OCI-LY7 (cell line): Measurements from ENCODE around the gene REC8. TPM values are rescaled to one million over a fixed set of nuclear protein-coding genes. Genes with fewer than 3 reads are reported as not detected.
"Not testable (repeated sequence)": the region's sequence is repeated elsewhere in the genome, so short reads cannot be mapped to it uniquely, and the experiment has no call there.

Experiments
- BruUV-seq: library from RNA; stranded (reverse); fragments of 400-500 nt; replicated peaks from 2 replicates; lab custom pipeline; 2021; lab: Mats Ljungman, UMichigan
- CTCF ChIA-PET: fragments of 300-600 bp; sonication (Branson Sonifier 250); formaldehyde crosslinking; loops from one replicate; lab custom pipeline; 2022; ENCODE audit warnings: antibody characterized with exemption; ENCODE audit not compliant: unreplicated experiment; lab: Charles Lee
- POLR2A ChIA-PET: fragments of 300-600 bp; sonication (Branson Sonifier 250); formaldehyde crosslinking; loops from one replicate; lab custom pipeline; 2022; ENCODE audit warnings: antibody characterized with exemption; lab: Charles Lee
- DNase-seq: peaks from one replicate; pipeline ENCODE4 v3.0.0-alpha.2; 2015; ENCODE audit warnings: low spot score
- H2AFZ ChIP-seq: fragments of 200-600 bp; sonication (generic), shearing (Covaris generic); 2 replicates; pipeline ENCODE4 v1.6.1; 2014; ENCODE audit warnings: mild to moderate bottlenecking, antibody characterized with exemption, low read length, moderate library complexity
- H3K27ac ChIP-seq: fragments of 200-600 bp; sonication (generic); 2 replicates; pipeline ENCODE4 v1.5.1; 2014; ENCODE audit warnings: mixed run types, low read depth, mild to moderate bottlenecking, moderate library complexity, low read length, inconsistent platforms; ENCODE audit not compliant: poor library complexity, severe bottlenecking
- H3K36me3 ChIP-seq: fragments of 200-600 bp; sonication (generic); 2 replicates; pipeline ENCODE4 v1.6.1; 2014; ENCODE audit warnings: mild to moderate bottlenecking, antibody characterized with exemption, low read length, moderate library complexity, mixed read lengths; ENCODE audit not compliant: insufficient read depth
- H3K4me1 ChIP-seq: fragments of 200-600 bp; sonication (generic); 2 replicates; pipeline ENCODE4 v1.5.1; 2014; ENCODE audit warnings: mild to moderate bottlenecking, low read length; ENCODE audit not compliant: insufficient read depth, poor library complexity, severe bottlenecking
- H3K4me2 ChIP-seq: fragments of 200-600 bp; sonication (generic); 2 replicates; pipeline ENCODE4 v1.6.1; 2014; ENCODE audit warnings: mild to moderate bottlenecking, low read length
- H3K4me3 ChIP-seq: fragments of 200-600 bp; sonication (generic); 2 replicates; pipeline ENCODE4 v1.5.1; 2014; ENCODE audit warnings: mild to moderate bottlenecking, low read depth, low read length; ENCODE audit not compliant: poor library complexity, severe bottlenecking
- H3K79me2 ChIP-seq: fragments of 200-600 bp; sonication (generic); 2 replicates; pipeline ENCODE4 v1.6.1; 2016; ENCODE audit warnings: low read depth, mild to moderate bottlenecking, low read length, moderate library complexity, mixed read lengths; ENCODE audit not compliant: insufficient read depth
- H3K9me2 ChIP-seq: fragments of 200-600 bp; sonication (generic); 2 replicates; pipeline ENCODE4 v1.6.1; 2016; ENCODE audit warnings: mild to moderate bottlenecking, low read length, mixed read lengths; ENCODE audit not compliant: insufficient read depth
- H3K9me3 ChIP-seq: fragments of 200-600 bp; sonication (generic); 2 replicates; pipeline ENCODE4 v1.6.1; 2014; ENCODE audit warnings: mild to moderate bottlenecking, mixed run types, low read length, mixed read lengths
- H4K20me1 ChIP-seq: fragments of 200-600 bp; sonication (generic); 2 replicates; pipeline ENCODE4 v1.6.1; 2014; ENCODE audit warnings: mild to moderate bottlenecking, antibody characterized with exemption, low read length, moderate library complexity, mixed read lengths; ENCODE audit not compliant: insufficient read depth
- CTCF ChIP-seq: fragments of 200-600 bp; sonication (generic); conservative IDR thresholded peaks from 2 replicates; pipeline ENCODE4 v1.5.1; 2014; ENCODE audit warnings: mild to moderate bottlenecking, antibody characterized with exemption, low read length, moderate library complexity, mixed read lengths
- EZH2phosphoT487 ChIP-seq: fragments of 200-600 bp; sonication (generic); IDR thresholded peaks from 2 replicates; pipeline ENCODE4 v1.6.1; 2018; ENCODE audit warnings: low read depth, borderline replicate concordance, mild to moderate bottlenecking, mixed run types, antibody characterized with exemption, low read length, moderate library complexity, mixed read lengths
- intact Hi-C: fragments of 100-400 bp; cut with micrococcal nuclease; formaldehyde crosslinking; loops from one replicate; pipeline ENCODE4 v1.10.0; 2022; ENCODE audit not compliant: unreplicated experiment
- total RNA-seq, 2 experiments: library from RNA; depleted of rRNA in 1 of 2; stranded (reverse); fragments of >200 nt in 1 of 2; shearing (Covaris generic) in 1 of 2; gene quantifications; 2 replicates each; pipeline ENCODE4 v1.2.3, GENCODE V29; 2014 to 2022

REC8 gene
- total RNA-seq, 2 experiments from 2014 or later: 9.8 to 14.2 TPM

GRCh38 chr14:24219080-24219479 is 47.2 kb downstream of the REC8 start:
- Histone ChIP-seq H3K79me2 (peaks cover 44% of the 10 kb centered on the region), H2AFZ (no peak overlapping the region), H3K9me3 (no peaks in the 10 kb centered on the region), H3K27ac (no peak overlapping the region), H3K4me2 (no peak overlapping the region), H3K9me2 (no peaks in the 10 kb centered on the region), H3K4me1 (peaks cover 16% of the 10 kb centered on the region), H4K20me1 (no peaks in the 10 kb centered on the region), H3K4me3 (no peak overlapping the region), H3K36me3 (peaks cover 6% of the 10 kb centered on the region; the same call in 1 of the 2 replicates)
- intact Hi-C loops: no loop called here
- BruUV-seq: no TSS peak
- POLR2A ChIA-PET: interaction anchor here (0.6 to 1.9 kb wide), 5 partner anchors 8 to 115 kb away, joined by 3 to 9 read pairs (median 4); partner anchors contain the start of gene TINF2
- no peak for DNase-seq
- no peak for TF ChIP-seq EZH2phosphoT487
- no peak for TF ChIP-seq CTCF
- CTCF ChIA-PET: interaction anchor here (1.5 kb wide), 1 partner anchor 23 kb away, joined by 3 read pairs; the partner anchor contains the start of gene TINF2

- no peak overlapping the region for H3K27ac ChIP-seq
- H3K79me2 ChIP-seq: peaks cover 43% of the 10 kb centered on the region
- H2AFZ ChIP-seq: no peak overlapping the region
- peaks cover 12% of the 10 kb centered on the region for H3K4me1 ChIP-seq
- TF ChIP-seq EZH2phosphoT487: no peak
- TF ChIP-seq CTCF: no peak
- no peaks in the 10 kb centered on the region for H4K20me1 ChIP-seq
- ChIA-PET CTCF (interaction anchor here (1.5 kb wide), 1 partner anchor 23 kb away, joined by 3 read pairs; the partner anchor contains the start of gene TINF2), POLR2A (interaction anchor here (0.6 to 1.9 kb wide), 5 partner anchors 8 to 114 kb away, joined by 3 to 9 read pairs (median 4); partner anchors contain the start of gene TINF2)
- H3K4me3 ChIP-seq: no peak overlapping the region
- no peak overlapping the region for H3K4me2 ChIP-seq
- BruUV-seq: no TSS peak
- intact Hi-C loops: no loop called here
- H3K9me3 ChIP-seq: no peaks in the 10 kb centered on the region
- H3K36me3 ChIP-seq: peaks cover 10% of the 10 kb centered on the region; the same call in 1 of the 2 replicates
- no peaks in the 10 kb centered on the region for H3K9me2 ChIP-seq
- DNase-seq: no peak
Observed at GRCh38 chr14:24219521-24219920, 47.6 kb downstream of the REC8 start.

GRCh38 chr14:24222987-24223386 is 51.1 kb downstream of the REC8 start:
- H3K9me3 ChIP-seq, DNase-seq, H3K9me2 ChIP-seq, H3K4me3 ChIP-seq, BruUV-seq, H3K27ac ChIP-seq, POLR2A ChIA-PET, H3K4me1 ChIP-seq, H4K20me1 ChIP-seq, H3K4me2 ChIP-seq, H2AFZ ChIP-seq, CTCF ChIA-PET, intact Hi-C loops: not testable (repeated sequence)
- Histone ChIP-seq H3K36me3 (peaks cover 34% of the 10 kb centered on the region), H3K79me2 (peaks cover 67% of the 10 kb centered on the region)
